PC-3 (cell line): ENCODE results near the gene ARHGAP32. TPM values are rescaled to one million over a fixed set of nuclear protein-coding genes. Genes with fewer than 3 reads are reported as not detected.

Source experiments
- ATAC-seq: fragments of 200-7000 bp; cut with Tn5 transposase; 2 replicates; pipeline ENCODE4 v1.9.1; 2020; ENCODE audit warnings: mild to moderate bottlenecking, moderate library complexity
- BruUV-seq: library from RNA; stranded (reverse); fragments of 400-500 nt; replicated peaks from 2 replicates; lab custom pipeline; 2021; lab: Mats Ljungman, UMichigan
- CTCF ChIA-PET: fragments of 300-600 bp; sonication (Branson Sonifier 250); formaldehyde crosslinking; loops from one replicate; lab custom pipeline; 2022; ENCODE audit warnings: antibody characterized with exemption; lab: Charles Lee
- POLR2A ChIA-PET: fragments of 300-600 bp; sonication (Branson Sonifier 250); formaldehyde crosslinking; loops from one replicate; lab custom pipeline; 2022; ENCODE audit warnings: antibody characterized with exemption; ENCODE audit not compliant: unreplicated experiment; lab: Charles Lee
- DNase-seq: peaks from one replicate; pipeline ENCODE4 v3.0.0-alpha.2; 2015
- H2AFZ ChIP-seq: fragments of 300-600 bp; sonication (generic); 2 replicates; pipeline ENCODE4 v1.6.0; 2016; ENCODE audit warnings: antibody characterized with exemption, low read length
- H3F3A ChIP-seq: fragments of 300-600 bp; sonication (generic); one replicate; pipeline ENCODE4 v1.6.0; 2017; ENCODE audit warnings: antibody characterized with exemption, low read length, control low read depth, mild to moderate bottlenecking; ENCODE audit not compliant: unreplicated experiment
- H3K27ac ChIP-seq: fragments of 300-600 bp; sonication (generic); 2 replicates; pipeline ENCODE4 v1.5.1; 2016; ENCODE audit warnings: mild to moderate bottlenecking, low read length
- H3K27me3 ChIP-seq: fragments of 300-600 bp; sonication (generic); 2 replicates; pipeline ENCODE4 v1.6.1; 2016; ENCODE audit warnings: low read length, mixed read lengths
- H3K36me3 ChIP-seq: fragments of 300-600 bp; sonication (generic); 2 replicates; pipeline ENCODE4 v1.6.1; 2016; ENCODE audit warnings: low read depth, mixed run types, low read length, mixed read lengths
- H3K4me1 ChIP-seq: fragments of 300-600 bp; sonication (generic); 2 replicates; pipeline ENCODE4 v1.5.1; 2016; ENCODE audit warnings: low read length; ENCODE audit not compliant: insufficient read depth
- H3K4me2 ChIP-seq: fragments of 300-600 bp; sonication (generic); 2 replicates; pipeline ENCODE4 v1.6.0; 2016; ENCODE audit warnings: low read length
- H3K4me3 ChIP-seq: fragments of 300-600 bp; sonication (generic); 2 replicates; pipeline ENCODE4 v1.5.1; 2016; ENCODE audit warnings: mild to moderate bottlenecking, low read length, mixed read lengths
- H3K79me2 ChIP-seq: fragments of 300-600 bp; sonication (generic); 2 replicates; pipeline ENCODE4 v1.6.1; 2017; ENCODE audit warnings: low read length, mixed read lengths
- H3K9ac ChIP-seq: fragments of 300-600 bp; sonication (generic); 2 replicates; pipeline ENCODE4 v1.6.0; 2016; ENCODE audit warnings: mild to moderate bottlenecking, low read length
- H3K9me2 ChIP-seq: fragments of 300-600 bp; sonication (generic); replicated peaks from 2 replicates; pipeline ENCODE4 v1.6.1; 2016; ENCODE audit warnings: mixed run types, low read length, mixed read lengths
- H3K9me3 ChIP-seq: fragments of 300-600 bp; sonication (generic); 2 replicates; pipeline ENCODE4 v1.6.1; 2016; ENCODE audit warnings: low read length, mixed read lengths
- H4K20me1 ChIP-seq: fragments of 300-600 bp; sonication (generic); 2 replicates; pipeline ENCODE4 v1.6.1; 2016; ENCODE audit warnings: low read length, mixed read lengths
- EZH2 ChIP-seq: fragments of 300-600 bp; sonication (generic); IDR thresholded peaks from one replicate; pipeline ENCODE4 v1.6.1; 2017; ENCODE audit warnings: antibody characterized with exemption, mild to moderate bottlenecking, low read length; ENCODE audit not compliant: unreplicated experiment
- EZH2phosphoT487 ChIP-seq: fragments of 300-600 bp; sonication (generic); IDR thresholded peaks from 2 replicates; pipeline ENCODE4 v1.6.1; 2018; ENCODE audit warnings: mild to moderate bottlenecking, antibody characterized with exemption, low read length, borderline replicate concordance
- intact Hi-C: fragments of 100-400 bp; cut with micrococcal nuclease; formaldehyde crosslinking; loops from 2 replicates; pipeline ENCODE4 v1.9.0; 2023
- total RNA-seq: library from RNA; depleted of rRNA; stranded (reverse); fragments of >200 nt; gene quantifications from 2 replicates; pipeline ENCODE4 v1.2.3, GENCODE V29; 2014
- TF ChIP-seq, protein P1 (sequence below): fragments of 300-600 bp; sonication (generic); conservative IDR thresholded peaks from 2 replicates; pipeline ENCODE4 v1.5.1; 2017; ENCODE audit warnings: antibody characterized with exemption, low read depth, mild to moderate bottlenecking, low read length

ARHGAP32 gene
- total RNA-seq, 1 experiment from 2014 or later: 13.7 TPM

DNA sequence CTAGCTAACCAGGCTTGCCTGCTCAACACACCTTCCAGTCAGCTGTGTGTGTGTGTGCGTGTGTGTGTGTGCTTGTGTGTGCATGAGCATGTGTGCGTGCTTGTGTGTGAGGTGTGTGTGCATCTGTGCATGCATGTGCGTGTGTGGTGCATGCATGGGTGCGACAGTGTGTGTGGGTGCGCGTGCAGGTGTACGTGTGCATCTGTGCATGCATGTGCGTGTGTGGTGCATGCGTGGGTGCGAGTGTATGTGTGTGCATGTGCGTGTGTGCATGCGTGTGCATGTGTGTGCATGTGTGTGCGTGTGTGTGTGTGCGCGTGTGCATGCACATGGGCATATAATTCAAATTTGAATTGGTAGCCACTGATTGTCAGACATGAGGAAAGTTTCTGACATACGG is 239.0 kb downstream of the ARHGAP32 start:
- intact Hi-C loops: loop anchor here (10.0 kb wide), 1 partner anchor 798 kb away; no protein-coding TSS in a partner anchor
- POLR2A ChIA-PET: no interaction called here
- H3K79me2 ChIP-seq: no peaks in the 10 kb centered on the region
- no TSS peak for BruUV-seq
- H3K27ac ChIP-seq: no peak overlapping the region
- no peak overlapping the region for H2AFZ ChIP-seq
- H3K9ac ChIP-seq: no peak overlapping the region
- TF ChIP-seq, protein P1, sequence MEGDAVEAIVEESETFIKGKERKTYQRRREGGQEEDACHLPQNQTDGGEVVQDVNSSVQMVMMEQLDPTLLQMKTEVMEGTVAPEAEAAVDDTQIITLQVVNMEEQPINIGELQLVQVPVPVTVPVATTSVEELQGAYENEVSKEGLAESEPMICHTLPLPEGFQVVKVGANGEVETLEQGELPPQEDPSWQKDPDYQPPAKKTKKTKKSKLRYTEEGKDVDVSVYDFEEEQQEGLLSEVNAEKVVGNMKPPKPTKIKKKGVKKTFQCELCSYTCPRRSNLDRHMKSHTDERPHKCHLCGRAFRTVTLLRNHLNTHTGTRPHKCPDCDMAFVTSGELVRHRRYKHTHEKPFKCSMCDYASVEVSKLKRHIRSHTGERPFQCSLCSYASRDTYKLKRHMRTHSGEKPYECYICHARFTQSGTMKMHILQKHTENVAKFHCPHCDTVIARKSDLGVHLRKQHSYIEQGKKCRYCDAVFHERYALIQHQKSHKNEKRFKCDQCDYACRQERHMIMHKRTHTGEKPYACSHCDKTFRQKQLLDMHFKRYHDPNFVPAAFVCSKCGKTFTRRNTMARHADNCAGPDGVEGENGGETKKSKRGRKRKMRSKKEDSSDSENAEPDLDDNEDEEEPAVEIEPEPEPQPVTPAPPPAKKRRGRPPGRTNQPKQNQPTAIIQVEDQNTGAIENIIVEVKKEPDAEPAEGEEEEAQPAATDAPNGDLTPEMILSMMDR: no peak
- TF ChIP-seq EZH2 (no peak), EZH2phosphoT487 (no peak)
- no peaks in the 10 kb centered on the region for H3K9me2 ChIP-seq
- no peak for ATAC-seq
- H4K20me1 ChIP-seq: no peaks in the 10 kb centered on the region
- H3K9me3 ChIP-seq: no peaks in the 10 kb centered on the region
- H3K4me1 ChIP-seq: no peaks in the 10 kb centered on the region
- CTCF ChIA-PET: no interaction called here
- no peaks in the 10 kb centered on the region for H3K36me3 ChIP-seq
- no peak overlapping the region for H3K4me2 ChIP-seq
- no peak for DNase-seq
- no peaks in the 10 kb centered on the region for H3F3A ChIP-seq
- H3K4me3 ChIP-seq: no peak overlapping the region
- H3K27me3 ChIP-seq: no peaks in the 10 kb centered on the region

- no peak overlapping the region for H3K27ac ChIP-seq
- no peak overlapping the region for H2AFZ ChIP-seq
- no peaks in the 10 kb centered on the region for H4K20me1 ChIP-seq
- intact Hi-C loops: loop anchor here (10.0 kb wide), 1 partner anchor 795 kb away; no protein-coding TSS in a partner anchor
- POLR2A ChIA-PET: no interaction called here
- no peaks in the 10 kb centered on the region for H3K9me2 ChIP-seq
- H3K9me3 ChIP-seq: no peaks in the 10 kb centered on the region
- H3K9ac ChIP-seq: no peak overlapping the region
- no TSS peak for BruUV-seq
- H3K79me2 ChIP-seq: no peaks in the 10 kb centered on the region
- H3K36me3 ChIP-seq: no peaks in the 10 kb centered on the region
- CTCF ChIA-PET: interaction anchor here (0.6 kb wide), 1 partner anchor 44 kb away, joined by 3 read pairs; no protein-coding TSS in a partner anchor
- no peaks in the 10 kb centered on the region for H3F3A ChIP-seq
- no peaks in the 10 kb centered on the region for H3K27me3 ChIP-seq
- H3K4me2 ChIP-seq: no peak overlapping the region
- H3K4me1 ChIP-seq: no peaks in the 10 kb centered on the region
- TF ChIP-seq EZH2 (no peak), EZH2phosphoT487 (no peak)
- TF ChIP-seq, protein P1: no peak
- DNase-seq: no peak
- no peak overlapping the region for H3K4me3 ChIP-seq
- ATAC-seq: no peak
These were observed 242.2 kb downstream of the ARHGAP32 start for GRCh38 chr11:128949791-128950454.

DNA sequence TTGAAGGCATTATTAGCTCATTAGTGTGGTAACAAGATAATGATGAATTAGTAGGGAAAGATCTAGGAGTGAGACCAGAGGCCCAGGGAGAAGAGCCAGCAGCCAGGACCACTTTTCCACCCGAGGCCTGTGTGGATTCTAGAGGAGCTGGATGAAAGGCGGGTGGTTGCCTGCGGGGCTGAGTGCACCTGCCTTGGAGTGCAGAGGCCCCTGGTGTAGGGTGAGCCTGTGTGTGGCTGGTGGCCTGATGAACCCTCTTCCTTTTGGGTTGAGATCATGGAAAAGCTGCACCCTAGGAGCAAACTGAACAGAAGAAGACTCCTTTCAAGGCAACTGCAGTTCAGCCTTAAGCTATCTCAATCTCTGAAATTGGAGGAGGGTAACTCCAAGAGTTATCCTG is 243.5 kb downstream of the ARHGAP32 start:
- H3K9me3 ChIP-seq: no peaks in the 10 kb centered on the region
- H3K9me2 ChIP-seq: no peaks in the 10 kb centered on the region
- no peaks in the 10 kb centered on the region for H3K36me3 ChIP-seq
- no peak overlapping the region for H3K27ac ChIP-seq
- intact Hi-C loops: no loop called here
- ChIA-PET POLR2A (no interaction called here), CTCF (interaction anchor here (1.0 to 1.5 kb wide), 2 partner anchors 62 to 64 kb away, joined by 5 to 6 read pairs; no protein-coding TSS in a partner anchor)
- no peak overlapping the region for H3K4me3 ChIP-seq
- H4K20me1 ChIP-seq: no peaks in the 10 kb centered on the region
- DNase-seq (peak; percentile 16), ATAC-seq (peak; percentile 70)
- H3K27me3 ChIP-seq: no peaks in the 10 kb centered on the region
- TF ChIP-seq, protein P1: peak; percentile 37; the same call in 1 of the 2 replicates
- TF ChIP-seq EZH2 (no peak), EZH2phosphoT487 (no peak)
- no peak overlapping the region for H3K9ac ChIP-seq
- BruUV-seq: no TSS peak
- no peaks in the 10 kb centered on the region for H3K4me1 ChIP-seq
- H3F3A ChIP-seq: no peaks in the 10 kb centered on the region
- H2AFZ ChIP-seq: no peak overlapping the region
- H3K4me2 ChIP-seq: no peak overlapping the region
- no peaks in the 10 kb centered on the region for H3K79me2 ChIP-seq
